ENCODE results near the gene C2CD2. TPM values are rescaled to one million over a fixed set of nuclear protein-coding genes. Genes with fewer than 3 reads are reported as not detected.

The C2CD2 gene
- total and polyA plus RNA-seq, 2 of the 4 experiments (the other 2 are of a cell fraction), result 15.6 to 25.3 TPM

DNA sequence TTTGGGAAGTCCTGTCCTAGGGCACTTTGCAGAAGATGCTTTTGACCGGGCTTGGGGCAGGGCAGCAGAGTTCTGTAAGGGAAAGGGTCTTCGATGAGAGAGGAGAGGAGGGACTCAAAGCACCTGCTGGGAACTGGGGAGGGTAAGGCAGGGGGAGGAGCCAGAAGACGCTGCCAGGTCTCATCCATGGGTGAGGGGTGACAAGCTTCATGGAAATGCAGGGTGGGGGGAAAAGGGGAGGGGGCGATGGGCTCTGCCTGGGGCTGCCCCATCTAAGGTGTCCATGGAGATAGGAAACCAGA is 20.9 kb upstream of the C2CD2 start:
- H2AFZ ChIP-seq (replicated peaks; ENCODE audit: low read length, poor library complexity), result no peak overlapping the region

More for the DNA sequence above, 20.9 kb upstream of the C2CD2 start:
- Histone ChIP-seq H2AK9ac (replicated peaks; ENCODE audit: low read depth, low read length, poor library complexity) (no peak overlapping the region), H3K4me3 (ENCODE audit: insufficient read depth, low read depth, low read length) (no peak overlapping the region), H3K9me1 (ENCODE audit: insufficient read depth, low read length) (peaks cover 2% of the 10 kb centered on the region; the same call in 1 of the 2 replicates), H3K23ac (ENCODE audit: low read depth, low read length) (no peak overlapping the region), H4K8ac (ENCODE audit: low read depth in 2 of 2, low read length in 2 of 2) (no peak overlapping the region), H2AK5ac (ENCODE audit: low read depth, low read length) (no peak overlapping the region), H3K79me1 (ENCODE audit: low read depth in 1 of 2, low read length in 2 of 2) (no peaks in the 10 kb centered on the region), H3K36me3 (ENCODE audit: control insufficient read depth, insufficient read depth, low read length) (no peaks in the 10 kb centered on the region), H3K9me3 (ENCODE audit: control insufficient read depth, insufficient read depth, low read length) (peaks cover 4% of the 10 kb centered on the region), H3K18ac (ENCODE audit: low read depth, low read length) (no peak overlapping the region), H2BK15ac (ENCODE audit: low read depth, low read length) (no peak overlapping the region), H3K56ac (ENCODE audit: extremely low read depth, insufficient read depth, low read length) (no peak overlapping the region), H4K5ac (ENCODE audit: low read depth, low read length) (no peak overlapping the region), H2BK5ac (ENCODE audit: low read depth, low read length, poor library complexity, severe bottlenecking) (no peak overlapping the region), H3K4ac (ENCODE audit: low read depth, low read length) (no peak overlapping the region), H3K4me2 (ENCODE audit: low read depth, low read length) (no peak overlapping the region), H4K91ac (ENCODE audit: insufficient read depth, low read depth, low read length) (no peak overlapping the region), H3K4me1 (ENCODE audit: control insufficient read depth, insufficient read depth, low read length) (no peaks in the 10 kb centered on the region), H2BK20ac (ENCODE audit: low read depth, low read length) (no peak overlapping the region), H3K27ac (ENCODE audit: insufficient read depth, low read length) (no peak overlapping the region), H2BK120ac (ENCODE audit: low read depth, low read length) (no peak overlapping the region), H4K20me1 (ENCODE audit: insufficient read depth, low read length) (no peaks in the 10 kb centered on the region), H3K9ac (ENCODE audit: low read depth, low read length) (no peak overlapping the region), H3K14ac (replicated peaks; ENCODE audit: low read depth, low read length) (no peak overlapping the region), H3K27me3 (ENCODE audit: control insufficient read depth, insufficient read depth, low read length) (no peaks in the 10 kb centered on the region)
- intact Hi-C loops (cut with micrococcal nuclease) (no loop called here), in situ Hi-C loops (cut with MboI; ENCODE audit: low sequenced_read_pairs) (no loop called here), dilution Hi-C loops (cut with HindIII; ENCODE audit: low sequenced_read_pairs, unreplicated experiment) (no loop called here)
- no TSS peak for BruUV-seq (replicated peaks)
- TF ChIP-seq SMC3 (IDR thresholded peaks at IDR 0.05; ENCODE audit: low read depth, low read length), result no peak
- no peak for TF ChIP-seq CHD1 (IDR thresholded peaks at IDR 0.05; ENCODE audit: low read depth, low read length)
- no peak for TF ChIP-seq BHLHE40 (IDR thresholded peaks at IDR 0.05; ENCODE audit: low read depth, low read length)
- TF ChIP-seq, protein P1, sequence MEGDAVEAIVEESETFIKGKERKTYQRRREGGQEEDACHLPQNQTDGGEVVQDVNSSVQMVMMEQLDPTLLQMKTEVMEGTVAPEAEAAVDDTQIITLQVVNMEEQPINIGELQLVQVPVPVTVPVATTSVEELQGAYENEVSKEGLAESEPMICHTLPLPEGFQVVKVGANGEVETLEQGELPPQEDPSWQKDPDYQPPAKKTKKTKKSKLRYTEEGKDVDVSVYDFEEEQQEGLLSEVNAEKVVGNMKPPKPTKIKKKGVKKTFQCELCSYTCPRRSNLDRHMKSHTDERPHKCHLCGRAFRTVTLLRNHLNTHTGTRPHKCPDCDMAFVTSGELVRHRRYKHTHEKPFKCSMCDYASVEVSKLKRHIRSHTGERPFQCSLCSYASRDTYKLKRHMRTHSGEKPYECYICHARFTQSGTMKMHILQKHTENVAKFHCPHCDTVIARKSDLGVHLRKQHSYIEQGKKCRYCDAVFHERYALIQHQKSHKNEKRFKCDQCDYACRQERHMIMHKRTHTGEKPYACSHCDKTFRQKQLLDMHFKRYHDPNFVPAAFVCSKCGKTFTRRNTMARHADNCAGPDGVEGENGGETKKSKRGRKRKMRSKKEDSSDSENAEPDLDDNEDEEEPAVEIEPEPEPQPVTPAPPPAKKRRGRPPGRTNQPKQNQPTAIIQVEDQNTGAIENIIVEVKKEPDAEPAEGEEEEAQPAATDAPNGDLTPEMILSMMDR (conservative IDR thresholded peaks at IDR 0.05; ENCODE audit: low read depth, low read length), result no peak
- TF ChIP-seq MAZ (IDR thresholded peaks at IDR 0.05; ENCODE audit: borderline replicate concordance, low read depth, low read length), result no peak
- TF ChIP-seq, protein P2, sequence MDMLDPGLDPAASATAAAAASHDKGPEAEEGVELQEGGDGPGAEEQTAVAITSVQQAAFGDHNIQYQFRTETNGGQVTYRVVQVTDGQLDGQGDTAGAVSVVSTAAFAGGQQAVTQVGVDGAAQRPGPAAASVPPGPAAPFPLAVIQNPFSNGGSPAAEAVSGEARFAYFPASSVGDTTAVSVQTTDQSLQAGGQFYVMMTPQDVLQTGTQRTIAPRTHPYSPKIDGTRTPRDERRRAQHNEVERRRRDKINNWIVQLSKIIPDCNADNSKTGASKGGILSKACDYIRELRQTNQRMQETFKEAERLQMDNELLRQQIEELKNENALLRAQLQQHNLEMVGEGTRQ (IDR thresholded peaks at IDR 0.05; ENCODE audit: low read depth, low read length), result no peak
- TF ChIP-seq RAD21 (IDR thresholded peaks at IDR 0.05; ENCODE audit: low read length), result no peak
- no peak for TF ChIP-seq FOS (IDR thresholded peaks at IDR 0.05; ENCODE audit: low read depth, low read length)
- no peak for TF ChIP-seq MAFK (IDR thresholded peaks at IDR 0.05; ENCODE audit: low read depth, low read length)
- TF ChIP-seq, protein P3, sequence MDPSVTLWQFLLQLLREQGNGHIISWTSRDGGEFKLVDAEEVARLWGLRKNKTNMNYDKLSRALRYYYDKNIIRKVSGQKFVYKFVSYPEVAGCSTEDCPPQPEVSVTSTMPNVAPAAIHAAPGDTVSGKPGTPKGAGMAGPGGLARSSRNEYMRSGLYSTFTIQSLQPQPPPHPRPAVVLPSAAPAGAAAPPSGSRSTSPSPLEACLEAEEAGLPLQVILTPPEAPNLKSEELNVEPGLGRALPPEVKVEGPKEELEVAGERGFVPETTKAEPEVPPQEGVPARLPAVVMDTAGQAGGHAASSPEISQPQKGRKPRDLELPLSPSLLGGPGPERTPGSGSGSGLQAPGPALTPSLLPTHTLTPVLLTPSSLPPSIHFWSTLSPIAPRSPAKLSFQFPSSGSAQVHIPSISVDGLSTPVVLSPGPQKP (IDR thresholded peaks at IDR 0.05; ENCODE audit: borderline replicate concordance, low read depth, low read length), result no peak
- no peak for TF ChIP-seq MXI1 (IDR thresholded peaks at IDR 0.05; ENCODE audit: borderline replicate concordance, low read depth, low read length)
- no peak for TF ChIP-seq RFX5 (IDR thresholded peaks at IDR 0.05; ENCODE audit: low read depth, low read length)
- TF ChIP-seq NFE2L2 (IDR thresholded peaks at IDR 0.05; ENCODE audit: low read depth, low read length), result no peak
- no peak for TF ChIP-seq RCOR1 (IDR thresholded peaks at IDR 0.05; ENCODE audit: insufficient replicate concordance, low read length)
- TF ChIP-seq POLR2A (IDR thresholded peaks at IDR 0.05; ENCODE audit: low read depth, low read length), result no peak
- TF ChIP-seq CEBPB (IDR thresholded peaks at IDR 0.05; ENCODE audit: low read depth, low read length), result no peak
- ATAC-seq (ENCODE audit: low read depth), result no peak
- WGBS, 2 experiments (ENCODE audit: extremely low coverage in 2 of 2, insufficient read length in 1 of 2), result no CpG with 5 or more reads among the region's 4 CpGs
- CTCF ChIA-PET, result no interaction called here
- POLR2A ChIA-PET (ENCODE audit: unreplicated experiment), result no interaction called here
- DNase-seq, result no peak
